HG03060 (cell line): ENCODE results near the gene FKTN.
"Not testable (repeated sequence)": the region's sequence is repeated elsewhere in the genome, so short reads cannot be mapped to it uniquely, and the experiment has no call there.

Source experiments
- ATAC-seq: cut with Tn5 transposase; IDR thresholded peaks from one replicate; pipeline ENCODE4 v1.9.1; 2021; ENCODE audit warnings: low read depth, moderate number of reproducible peaks; ENCODE audit not compliant: unreplicated experiment

FKTN gene

GRCh38 chr9:105557804-105558610, at the start of gene FKTN:
Gene FKTN, plus strand, starts transcription at chr9:105558131. Its CDS starts 16,902 bp downstream, at chr9:105575033.
- ATAC-seq = peak; percentile 89

GRCh38 chr9:105508530-105508929, 49.4 kb upstream of the FKTN start:
- no peak for ATAC-seq

GRCh38 chr9:105510024-105510423, 47.9 kb upstream of the FKTN start:
- ATAC-seq = peak; percentile 72

- ATAC-seq = no peak
Observed at GRCh38 chr9:105511446-105511845, 46.5 kb upstream of the FKTN start.

- ATAC-seq = no peak
Observed at GRCh38 chr9:105515811-105516413, 42.0 kb upstream of the FKTN start.

GRCh38 chr9:105519710-105520369, 38.1 kb upstream of the FKTN start:
- ATAC-seq = peak; percentile 49

- not testable (repeated sequence) for ATAC-seq
Observed at GRCh38 chr9:105520992-105521391, 36.9 kb upstream of the FKTN start.

- peak; percentile 54 for ATAC-seq
Observed at GRCh38 chr9:105522618-105523385, 35.1 kb upstream of the FKTN start.

- ATAC-seq = no peak
Observed at GRCh38 chr9:105531530-105531929, 26.4 kb upstream of the FKTN start.

GRCh38 chr9:105535920-105536668, 21.8 kb upstream of the FKTN start:
- peak; percentile 53 for ATAC-seq

- ATAC-seq = no peak
Observed at GRCh38 chr9:105539452-105539851, 18.5 kb upstream of the FKTN start.

- ATAC-seq = peak; percentile 76
Observed at GRCh38 chr9:105541838-105542237, 16.1 kb upstream of the FKTN start.

- no peak for ATAC-seq
Observed at GRCh38 chr9:105554042-105554441, 3.9 kb upstream of the FKTN start.

GRCh38 chr9:105572455-105572854, 14.5 kb downstream of the FKTN start:
- no peak for ATAC-seq

GRCh38 chr9:105579952-105580351, 22.0 kb downstream of the FKTN start:
- ATAC-seq = not testable (repeated sequence)

- not testable (repeated sequence) for ATAC-seq
Observed at GRCh38 chr9:105581550-105581949, 23.6 kb downstream of the FKTN start.

- no peak for ATAC-seq
Observed at GRCh38 chr9:105593145-105593544, 35.2 kb downstream of the FKTN start.

GRCh38 chr9:105608721-105609598, 51.0 kb downstream of the FKTN start:
- peak; percentile 71 for ATAC-seq

GRCh38 chr9:105621001-105621400, 63.1 kb downstream of the FKTN start:
- no peak for ATAC-seq
